HCT116 (cell line): ENCODE results near the gene PIAS4. TPM values are rescaled to one million over a fixed set of nuclear protein-coding genes. Genes with fewer than 3 reads are reported as not detected.

ENCODE experiments used
- ATAC-seq: fragments of 200-7000 bp; cut with Tn5 transposase; 2 replicates; pipeline ENCODE4 v1.9.1; 2020; ENCODE audit warnings: mild to moderate bottlenecking, moderate library complexity
- BruUV-seq: library from RNA; stranded (reverse); fragments of 400-500 nt; replicated peaks from 2 replicates; lab custom pipeline; 2021; lab: Mats Ljungman, UMichigan
- CTCF ChIA-PET: fragments of 300-600 bp; sonication (Branson Sonifier 250); formaldehyde crosslinking; loops from one replicate; lab custom pipeline; 2021; ENCODE audit warnings: antibody characterized with exemption; lab: Charles Lee
- POLR2A ChIA-PET: fragments of 300-600, 350-600 bp; sonication (Branson Sonifier 250); formaldehyde crosslinking; loops from one replicate; lab custom pipeline; 2021; ENCODE audit warnings: antibody characterized with exemption; lab: Charles Lee
- RAD21 ChIA-PET, 2 experiments: fragments of 300-600 bp; sonication (Branson Sonifier 250); formaldehyde crosslinking; loops; one replicate each; lab custom pipeline; 2023; ENCODE audit warnings: low total read pairs in 2 of 2; ENCODE audit not compliant: uncharacterized antibody in 2 of 2, unreplicated experiment in 2 of 2, low non-redundant PET in 1 of 2; lab: Charles Lee
- DNase-seq: peaks from one replicate; pipeline ENCODE4 v3.0.0-alpha.2; 2010; ENCODE audit warnings: low read depth, low spot score
- H2AFZ ChIP-seq: fragments of 200-600 bp; shearing (Covaris generic), sonication (generic); 2 replicates; pipeline ENCODE4 v1.6.1; 2017; ENCODE audit warnings: low read depth, mixed run types, mixed read lengths, antibody characterized with exemption, low read length; ENCODE audit not compliant: poor library complexity, severe bottlenecking
- H3K27ac ChIP-seq: 2 replicates; pipeline ENCODE4 v1.5.1; 2012; ENCODE audit warnings: low read depth, low read length
- H3K27me3 ChIP-seq: fragments of 200-600 bp; sonication (generic); 2 replicates; pipeline ENCODE4 v1.6.1; 2016; ENCODE audit warnings: mixed run types, low read length, mixed read lengths; ENCODE audit not compliant: insufficient read depth
- H3K36me3 ChIP-seq, 2 experiments: fragments of 200-500 bp in 1 of 2; fragments of 200-600 bp in 1 of 2; sonication (Bioruptor generic) in 1 of 2; sonication (generic) in 1 of 2; 2 replicates each; pipeline versions ENCODE4 v1.5.1 to v1.6.1; 2014 to 2016; ENCODE audit warnings: low read length in 2 of 2, inconsistent platforms in 1 of 2, mixed read lengths in 1 of 2, mixed run types in 1 of 2; ENCODE audit not compliant: insufficient read depth in 2 of 2, control insufficient read depth in 1 of 2
- H3K4me1 ChIP-seq, 2 experiments: fragments of 200-600 bp in 1 of 2; sonication (generic) in 1 of 2; 2 replicates each; pipeline versions ENCODE4 v1.5.1 to v1.6.1; 2012 to 2017; ENCODE audit warnings: low read length in 2 of 2, inconsistent platforms in 1 of 2, mild to moderate bottlenecking in 1 of 2, mixed read lengths in 1 of 2, mixed run types in 1 of 2, moderate library complexity in 1 of 2; ENCODE audit not compliant: insufficient read depth in 2 of 2, control insufficient read depth in 1 of 2
- H3K4me2 ChIP-seq: fragments of 200-600 bp; sonication (generic); 2 replicates; pipeline ENCODE4 v1.6.1; 2017; ENCODE audit warnings: mixed run types, low read length, mixed read lengths
- H3K4me3 ChIP-seq, 2 experiments: fragments of 200-600 bp in 1 of 2; sonication (generic) in 1 of 2; replicated peaks in 1 of 2; 2 replicates each; pipeline ENCODE4 v1.5.1; 2011 to 2016; ENCODE audit warnings: low read length in 2 of 2, control low read depth in 1 of 2, low read depth in 1 of 2, mild to moderate bottlenecking in 1 of 2, mixed read lengths in 1 of 2, mixed run types in 1 of 2
- H3K79me2 ChIP-seq: fragments of 200-600 bp; sonication (generic); 2 replicates; pipeline ENCODE4 v1.6.1; 2017; ENCODE audit warnings: mild to moderate bottlenecking, mixed run types, low read length, moderate library complexity, mixed read lengths; ENCODE audit not compliant: insufficient read depth
- H3K9ac ChIP-seq: fragments of 200-600 bp; sonication (generic); 2 replicates; pipeline ENCODE4 v1.6.1; 2016; ENCODE audit warnings: low read length, mixed read lengths
- H3K9me2 ChIP-seq: fragments of 200-600 bp; sonication (generic), shearing (Covaris generic); 2 replicates; pipeline ENCODE4 v1.6.1; 2017; ENCODE audit warnings: mixed run types, mild to moderate bottlenecking, moderate library complexity; ENCODE audit not compliant: insufficient read depth
- H3K9me3 ChIP-seq, 2 experiments: fragments of 200-500 bp in 1 of 2; fragments of 200-600 bp in 1 of 2; sonication (Bioruptor generic) in 1 of 2; sonication (generic) in 1 of 2; 2 replicates each; pipeline ENCODE4 v1.6.1; 2014 to 2017; ENCODE audit warnings: low read length in 2 of 2, mixed read lengths in 2 of 2, inconsistent platforms in 1 of 2, low read depth in 1 of 2, mild to moderate bottlenecking in 1 of 2, mixed run types in 1 of 2, moderate library complexity in 1 of 2; ENCODE audit not compliant: control insufficient read depth in 1 of 2, insufficient read depth in 1 of 2
- H4K20me1 ChIP-seq: fragments of 200-600 bp; sonication (generic), shearing (Covaris generic); 2 replicates; pipeline ENCODE4 v1.6.1; 2017; ENCODE audit warnings: mixed run types, mild to moderate bottlenecking, moderate library complexity; ENCODE audit not compliant: insufficient read depth
- CBX3 ChIP-seq: IDR thresholded peaks from 2 replicates; pipeline ENCODE4 v1.6.1; 2012; ENCODE audit warnings: low read depth
- CEBPB ChIP-seq: IDR thresholded peaks from 2 replicates; pipeline ENCODE4 v1.6.1; 2012; ENCODE audit warnings: low read depth
- EGR1 ChIP-seq: IDR thresholded peaks from 2 replicates; pipeline ENCODE4 v1.6.1; 2012; ENCODE audit warnings: low read depth
- EZH2 ChIP-seq: fragments of 200-600 bp; sonication (generic); IDR thresholded peaks from 2 replicates; pipeline ENCODE4 v1.6.1; 2017; ENCODE audit warnings: antibody characterized with exemption, mixed run types
- EZH2phosphoT487 ChIP-seq: fragments of 200-600 bp; IDR thresholded peaks from 2 replicates; pipeline ENCODE4 v1.6.1; 2018; ENCODE audit warnings: antibody characterized with exemption, borderline replicate concordance
- FOSL1 ChIP-seq: IDR thresholded peaks from 2 replicates; pipeline ENCODE4 v1.6.1; 2012; ENCODE audit warnings: low read depth
- JUND ChIP-seq: IDR thresholded peaks from 2 replicates; pipeline ENCODE4 v1.6.1; 2012
- POLR2A ChIP-seq: IDR thresholded peaks from 2 replicates; pipeline ENCODE4 v1.7.0; 2011; ENCODE audit warnings: borderline replicate concordance; ENCODE audit not compliant: insufficient read depth, insufficient read length; ENCODE audit errors: extremely low read depth
- POLR2AphosphoS5 ChIP-seq: IDR thresholded peaks from 2 replicates; pipeline ENCODE4 v1.6.1; 2011; ENCODE audit warnings: mild to moderate bottlenecking, low read depth, low read length, moderate library complexity
- RAD21 ChIP-seq: IDR thresholded peaks from 2 replicates; pipeline ENCODE4 v1.6.1; 2012; ENCODE audit warnings: low read depth, mild to moderate bottlenecking
- SIN3A ChIP-seq: IDR thresholded peaks from 2 replicates; pipeline ENCODE4 v1.6.1; 2012; ENCODE audit warnings: low read depth
- SP1 ChIP-seq: IDR thresholded peaks from 2 replicates; pipeline ENCODE4 v1.6.1; 2012; ENCODE audit warnings: low read depth
- SRF ChIP-seq: IDR thresholded peaks from 2 replicates; pipeline ENCODE4 v1.6.1; 2012; ENCODE audit warnings: low read depth
- TCF7L2 ChIP-seq: IDR thresholded peaks from 2 replicates; pipeline ENCODE4 v1.7.0; 2011; ENCODE audit warnings: borderline replicate concordance, inconsistent platforms; ENCODE audit not compliant: insufficient read depth, insufficient read length; ENCODE audit errors: extremely low read depth
- YY1 ChIP-seq: IDR thresholded peaks from 2 replicates; pipeline ENCODE4 v1.6.1; 2011; ENCODE audit warnings: low read length, low read depth, moderate library complexity, mild to moderate bottlenecking; ENCODE audit not compliant: insufficient replicate concordance; ENCODE audit errors: extremely low read depth
- ZBTB33 ChIP-seq: IDR thresholded peaks from 2 replicates; pipeline ENCODE4 v1.6.1; 2011; ENCODE audit warnings: mild to moderate bottlenecking, low read length, moderate library complexity; ENCODE audit not compliant: insufficient replicate concordance; ENCODE audit errors: extremely low read depth
- ZNF274 ChIP-seq: fragments of 200-500 bp; sonication (Bioruptor generic); IDR thresholded peaks from 2 replicates; pipeline ENCODE4 v1.6.1; 2014; ENCODE audit warnings: mild to moderate bottlenecking, low read depth, low read length, inconsistent platforms
- intact Hi-C: fragments of 100-400 bp; cut with micrococcal nuclease; formaldehyde crosslinking; loops from 2 replicates; pipeline ENCODE4 v1.10.0; 2022
- total RNA-seq: library from RNA; stranded (reverse); gene quantifications from one replicate; pipeline ENCODE4 v1.2.1, GENCODE V29; 2021; ENCODE audit not compliant: unreplicated experiment
- TF ChIP-seq, protein P1 (sequence below): IDR thresholded peaks from 2 replicates; pipeline ENCODE4 v1.6.1; 2012; ENCODE audit warnings: low read depth
- TF ChIP-seq, protein P2 (sequence below): IDR thresholded peaks from 2 replicates; pipeline ENCODE4 v1.6.1; 2012
- TF ChIP-seq, protein P3 (sequence below), 3 experiments: fragments of 200-600 bp in 1 of 3; sonication (generic) in 1 of 3; IDR thresholded peaks in 2 of 3; conservative IDR thresholded peaks in 1 of 3; 2 replicates each; pipeline ENCODE4 v1.5.1; 2012 to 2017; ENCODE audit warnings: low read depth in 2 of 3, low read length in 2 of 3, antibody characterized with exemption in 1 of 3, borderline replicate concordance in 1 of 3, control low read depth in 1 of 3, mild to moderate bottlenecking in 1 of 3, mixed read lengths in 1 of 3, mixed run types in 1 of 3, moderate library complexity in 1 of 3; ENCODE audit not compliant: insufficient read depth in 1 of 3

PIAS4 gene
- total RNA-seq, 1 experiment from 2014 or later, result 28.4 TPM

DNA sequence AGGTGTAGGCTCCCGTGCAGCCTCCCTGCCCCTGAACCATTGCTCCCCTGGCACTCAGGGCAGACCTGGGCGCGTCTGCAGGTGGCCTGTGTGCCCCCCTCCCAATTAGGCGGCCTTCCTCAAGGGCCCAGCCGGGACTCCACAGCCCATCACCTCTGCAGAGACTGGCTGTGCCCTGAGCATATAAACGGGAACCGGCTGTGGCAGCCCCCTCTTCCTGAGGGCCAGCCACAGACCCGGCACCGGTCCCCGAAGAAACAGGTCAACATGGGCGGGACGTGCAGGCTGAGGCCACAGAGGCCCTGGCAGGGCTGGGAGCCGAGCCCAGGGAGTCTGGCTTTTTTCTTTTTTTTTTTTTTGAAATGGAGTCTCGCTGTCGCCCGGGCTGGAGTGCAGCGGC, 12.0 kb downstream of the PIAS4 start:
- peaks cover 70% of the 10 kb centered on the region for H3K79me2 ChIP-seq
- DNase-seq (no peak), ATAC-seq (no peak)
- TF ChIP-seq TCF7L2, result no peak
- no peak for TF ChIP-seq SP1
- TF ChIP-seq RAD21, result no peak
- no peak for TF ChIP-seq POLR2A
- TF ChIP-seq, protein P1, sequence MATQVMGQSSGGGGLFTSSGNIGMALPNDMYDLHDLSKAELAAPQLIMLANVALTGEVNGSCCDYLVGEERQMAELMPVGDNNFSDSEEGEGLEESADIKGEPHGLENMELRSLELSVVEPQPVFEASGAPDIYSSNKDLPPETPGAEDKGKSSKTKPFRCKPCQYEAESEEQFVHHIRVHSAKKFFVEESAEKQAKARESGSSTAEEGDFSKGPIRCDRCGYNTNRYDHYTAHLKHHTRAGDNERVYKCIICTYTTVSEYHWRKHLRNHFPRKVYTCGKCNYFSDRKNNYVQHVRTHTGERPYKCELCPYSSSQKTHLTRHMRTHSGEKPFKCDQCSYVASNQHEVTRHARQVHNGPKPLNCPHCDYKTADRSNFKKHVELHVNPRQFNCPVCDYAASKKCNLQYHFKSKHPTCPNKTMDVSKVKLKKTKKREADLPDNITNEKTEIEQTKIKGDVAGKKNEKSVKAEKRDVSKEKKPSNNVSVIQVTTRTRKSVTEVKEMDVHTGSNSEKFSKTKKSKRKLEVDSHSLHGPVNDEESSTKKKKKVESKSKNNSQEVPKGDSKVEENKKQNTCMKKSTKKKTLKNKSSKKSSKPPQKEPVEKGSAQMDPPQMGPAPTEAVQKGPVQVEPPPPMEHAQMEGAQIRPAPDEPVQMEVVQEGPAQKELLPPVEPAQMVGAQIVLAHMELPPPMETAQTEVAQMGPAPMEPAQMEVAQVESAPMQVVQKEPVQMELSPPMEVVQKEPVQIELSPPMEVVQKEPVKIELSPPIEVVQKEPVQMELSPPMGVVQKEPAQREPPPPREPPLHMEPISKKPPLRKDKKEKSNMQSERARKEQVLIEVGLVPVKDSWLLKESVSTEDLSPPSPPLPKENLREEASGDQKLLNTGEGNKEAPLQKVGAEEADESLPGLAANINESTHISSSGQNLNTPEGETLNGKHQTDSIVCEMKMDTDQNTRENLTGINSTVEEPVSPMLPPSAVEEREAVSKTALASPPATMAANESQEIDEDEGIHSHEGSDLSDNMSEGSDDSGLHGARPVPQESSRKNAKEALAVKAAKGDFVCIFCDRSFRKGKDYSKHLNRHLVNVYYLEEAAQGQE, result no peak
- no peak for TF ChIP-seq ZBTB33
- TF ChIP-seq, protein P2, sequence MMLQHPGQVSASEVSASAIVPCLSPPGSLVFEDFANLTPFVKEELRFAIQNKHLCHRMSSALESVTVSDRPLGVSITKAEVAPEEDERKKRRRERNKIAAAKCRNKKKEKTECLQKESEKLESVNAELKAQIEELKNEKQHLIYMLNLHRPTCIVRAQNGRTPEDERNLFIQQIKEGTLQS, result no peak
- TF ChIP-seq FOSL1, result no peak
- TF ChIP-seq JUND, result no peak
- TF ChIP-seq CEBPB, result no peak
- no peak for TF ChIP-seq POLR2AphosphoS5
- TF ChIP-seq ZNF274, result no peak
- no peak for TF ChIP-seq EZH2
- TF ChIP-seq SRF, result no peak
- no peak for TF ChIP-seq CBX3
- no peak for TF ChIP-seq SIN3A
- TF ChIP-seq EZH2phosphoT487, result no peak
- no peak for TF ChIP-seq EGR1
- TF ChIP-seq, protein P3, sequence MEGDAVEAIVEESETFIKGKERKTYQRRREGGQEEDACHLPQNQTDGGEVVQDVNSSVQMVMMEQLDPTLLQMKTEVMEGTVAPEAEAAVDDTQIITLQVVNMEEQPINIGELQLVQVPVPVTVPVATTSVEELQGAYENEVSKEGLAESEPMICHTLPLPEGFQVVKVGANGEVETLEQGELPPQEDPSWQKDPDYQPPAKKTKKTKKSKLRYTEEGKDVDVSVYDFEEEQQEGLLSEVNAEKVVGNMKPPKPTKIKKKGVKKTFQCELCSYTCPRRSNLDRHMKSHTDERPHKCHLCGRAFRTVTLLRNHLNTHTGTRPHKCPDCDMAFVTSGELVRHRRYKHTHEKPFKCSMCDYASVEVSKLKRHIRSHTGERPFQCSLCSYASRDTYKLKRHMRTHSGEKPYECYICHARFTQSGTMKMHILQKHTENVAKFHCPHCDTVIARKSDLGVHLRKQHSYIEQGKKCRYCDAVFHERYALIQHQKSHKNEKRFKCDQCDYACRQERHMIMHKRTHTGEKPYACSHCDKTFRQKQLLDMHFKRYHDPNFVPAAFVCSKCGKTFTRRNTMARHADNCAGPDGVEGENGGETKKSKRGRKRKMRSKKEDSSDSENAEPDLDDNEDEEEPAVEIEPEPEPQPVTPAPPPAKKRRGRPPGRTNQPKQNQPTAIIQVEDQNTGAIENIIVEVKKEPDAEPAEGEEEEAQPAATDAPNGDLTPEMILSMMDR (IDR thresholded peaks at IDR 0.05 in 2 of 3, conservative IDR thresholded peaks at IDR 0.05 in 1 of 3; ENCODE audit: borderline replicate concordance in 1 of 3, insufficient read depth in 1 of 3, low read depth in 2 of 3, low read length in 2 of 3), result no peak
- TF ChIP-seq YY1, result no peak
- H3K4me3 ChIP-seq, result no peak overlapping the region
- H3K9me2 ChIP-seq, result no peaks in the 10 kb centered on the region
- intact Hi-C loops, result no loop called here
- H3K9ac ChIP-seq, result no peak overlapping the region
- no peaks in the 10 kb centered on the region for H4K20me1 ChIP-seq
- H2AFZ ChIP-seq, result no peak overlapping the region
- RAD21 ChIA-PET, result no interaction called here
- H3K4me2 ChIP-seq, result no peak overlapping the region
- POLR2A ChIA-PET, result no interaction called here
- no peaks in the 10 kb centered on the region for H3K27me3 ChIP-seq
- H3K36me3 ChIP-seq, result peaks cover 3 to 5% of the 10 kb centered on the region in 2 experiments; a peak in 3 of 4 replicates
- H3K4me1 ChIP-seq, result no peaks in the 10 kb centered on the region
- no peak overlapping the region for H3K27ac ChIP-seq
- no peaks in the 10 kb centered on the region for H3K9me3 ChIP-seq
- CTCF ChIA-PET, result no interaction called here
- BruUV-seq, result no TSS peak
